NB4 (cell line): ENCODE results near the gene KLF7.

ENCODE experiments used
- MYC ChIP-seq: IDR thresholded peaks from 2 replicates; pipeline ENCODE4 v1.6.1; 2011; ENCODE audit warnings: low read depth, low read length
- POLR2A ChIP-seq: IDR thresholded peaks from 2 replicates; pipeline ENCODE4 v1.6.1; 2011; ENCODE audit warnings: mild to moderate bottlenecking; ENCODE audit not compliant: insufficient read length; ENCODE audit errors: extremely low read depth
- TF ChIP-seq, protein P1 (sequence below): IDR thresholded peaks from one replicate; pipeline ENCODE4 v1.5.1; 2012; ENCODE audit warnings: low read depth, low read length
- TF ChIP-seq, protein P2 (sequence below): IDR thresholded peaks from 2 replicates; pipeline ENCODE4 v1.6.1; 2011; ENCODE audit warnings: low read depth, low read length

DNA sequence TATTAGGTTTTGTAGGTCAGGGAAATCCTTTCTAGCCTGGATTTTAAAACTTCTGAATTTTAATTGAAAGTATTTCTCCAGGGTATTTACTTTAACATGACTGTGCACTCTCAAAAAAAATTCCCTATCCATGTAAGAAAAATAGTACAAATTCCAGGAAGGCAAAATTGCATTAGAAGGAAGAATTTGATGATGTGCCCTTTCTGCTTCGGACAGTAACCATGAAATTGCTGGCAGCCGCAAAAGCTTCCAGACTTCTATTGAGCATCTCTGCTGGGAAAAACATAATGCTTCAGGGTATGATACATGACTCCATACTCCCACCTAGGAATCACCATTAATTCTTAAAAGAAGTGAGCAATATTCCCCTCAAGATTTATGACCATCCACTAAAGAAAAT, 17.2 kb upstream of the KLF7 start:
- TF ChIP-seq, protein P1, sequence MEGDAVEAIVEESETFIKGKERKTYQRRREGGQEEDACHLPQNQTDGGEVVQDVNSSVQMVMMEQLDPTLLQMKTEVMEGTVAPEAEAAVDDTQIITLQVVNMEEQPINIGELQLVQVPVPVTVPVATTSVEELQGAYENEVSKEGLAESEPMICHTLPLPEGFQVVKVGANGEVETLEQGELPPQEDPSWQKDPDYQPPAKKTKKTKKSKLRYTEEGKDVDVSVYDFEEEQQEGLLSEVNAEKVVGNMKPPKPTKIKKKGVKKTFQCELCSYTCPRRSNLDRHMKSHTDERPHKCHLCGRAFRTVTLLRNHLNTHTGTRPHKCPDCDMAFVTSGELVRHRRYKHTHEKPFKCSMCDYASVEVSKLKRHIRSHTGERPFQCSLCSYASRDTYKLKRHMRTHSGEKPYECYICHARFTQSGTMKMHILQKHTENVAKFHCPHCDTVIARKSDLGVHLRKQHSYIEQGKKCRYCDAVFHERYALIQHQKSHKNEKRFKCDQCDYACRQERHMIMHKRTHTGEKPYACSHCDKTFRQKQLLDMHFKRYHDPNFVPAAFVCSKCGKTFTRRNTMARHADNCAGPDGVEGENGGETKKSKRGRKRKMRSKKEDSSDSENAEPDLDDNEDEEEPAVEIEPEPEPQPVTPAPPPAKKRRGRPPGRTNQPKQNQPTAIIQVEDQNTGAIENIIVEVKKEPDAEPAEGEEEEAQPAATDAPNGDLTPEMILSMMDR: no peak
- no peak for TF ChIP-seq POLR2A
- no peak for TF ChIP-seq MYC
- TF ChIP-seq, protein P2, sequence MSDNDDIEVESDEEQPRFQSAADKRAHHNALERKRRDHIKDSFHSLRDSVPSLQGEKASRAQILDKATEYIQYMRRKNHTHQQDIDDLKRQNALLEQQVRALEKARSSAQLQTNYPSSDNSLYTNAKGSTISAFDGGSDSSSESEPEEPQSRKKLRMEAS: no peak
